Erythroblast (primary cell): Measurements from ENCODE around the gene SLC25A29.

Experiments
- GATA1 ChIP-seq: IDR thresholded peaks from 2 replicates; pipeline ENCODE4 v1.6.1; 2011; ENCODE audit warnings: low read depth, mild to moderate bottlenecking, control low read depth, low read length, moderate library complexity
- POLR2A ChIP-seq: IDR thresholded peaks from 2 replicates; pipeline ENCODE4 v1.6.1; 2011; ENCODE audit warnings: mild to moderate bottlenecking, low read length

DNA sequence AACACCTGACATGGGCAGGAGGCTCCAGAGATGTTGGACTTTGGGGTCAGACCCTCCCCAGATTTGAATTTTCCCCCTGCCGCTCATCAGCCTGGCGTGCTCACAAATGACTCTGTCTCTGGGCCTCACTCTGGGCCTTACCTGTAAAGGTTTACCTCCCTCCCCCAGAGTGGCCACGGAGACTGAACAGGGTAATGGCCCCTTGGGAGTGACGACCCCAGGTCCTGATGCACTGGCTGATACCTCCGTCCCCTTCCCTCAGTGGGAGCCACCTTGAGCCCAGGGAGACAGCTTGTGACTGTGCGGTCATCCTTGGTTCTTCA, 7.0 kb downstream of the SLC25A29 start:
- TF ChIP-seq POLR2A (no peak), GATA1 (no peak)
